ENCODE measurements around the gene CNIH3. TPM values are rescaled to one million over a fixed set of nuclear protein-coding genes. Genes with fewer than 3 reads are reported as not detected.

CNIH3 gene
- total and polyA plus RNA-seq, 2 donors (not counting 3 experiments of a cell fraction or from before 2014, with no cell fraction given), result 1.3 to 2.5 TPM

GRCh38 chr1:224718470-224719053, 102.4 kb downstream of the CNIH3 start:
- H3K4me1 ChIP-seq (ENCODE audit: control insufficient read depth, extremely low read depth, insufficient read depth, low read length), result no peaks in the 10 kb centered on the region
- FAIRE-seq, result no peak
- TF ChIP-seq MAX (IDR thresholded peaks at IDR 0.05; ENCODE audit: insufficient read depth, insufficient read length) (no peak), FOS (IDR thresholded peaks at IDR 0.05; ENCODE audit: borderline replicate concordance, insufficient read depth, low read length) (no peak), EZH2 (IDR thresholded peaks at IDR 0.05; ENCODE audit: borderline replicate concordance, low read depth, low read length, severe bottlenecking) (no peak), MYC (IDR thresholded peaks at IDR 0.05; ENCODE audit: low read depth, low read length) (no peak), POLR2A (IDR thresholded peaks at IDR 0.05; ENCODE audit: low read depth, low read length) (no peak), GATA2 (IDR thresholded peaks at IDR 0.05; ENCODE audit: insufficient read depth, insufficient read length, low read depth, low read length) (no peak), JUN (IDR thresholded peaks at IDR 0.05; ENCODE audit: borderline replicate concordance, insufficient read depth, insufficient read length, low read depth) (no peak)
- TF ChIP-seq, protein P1, sequence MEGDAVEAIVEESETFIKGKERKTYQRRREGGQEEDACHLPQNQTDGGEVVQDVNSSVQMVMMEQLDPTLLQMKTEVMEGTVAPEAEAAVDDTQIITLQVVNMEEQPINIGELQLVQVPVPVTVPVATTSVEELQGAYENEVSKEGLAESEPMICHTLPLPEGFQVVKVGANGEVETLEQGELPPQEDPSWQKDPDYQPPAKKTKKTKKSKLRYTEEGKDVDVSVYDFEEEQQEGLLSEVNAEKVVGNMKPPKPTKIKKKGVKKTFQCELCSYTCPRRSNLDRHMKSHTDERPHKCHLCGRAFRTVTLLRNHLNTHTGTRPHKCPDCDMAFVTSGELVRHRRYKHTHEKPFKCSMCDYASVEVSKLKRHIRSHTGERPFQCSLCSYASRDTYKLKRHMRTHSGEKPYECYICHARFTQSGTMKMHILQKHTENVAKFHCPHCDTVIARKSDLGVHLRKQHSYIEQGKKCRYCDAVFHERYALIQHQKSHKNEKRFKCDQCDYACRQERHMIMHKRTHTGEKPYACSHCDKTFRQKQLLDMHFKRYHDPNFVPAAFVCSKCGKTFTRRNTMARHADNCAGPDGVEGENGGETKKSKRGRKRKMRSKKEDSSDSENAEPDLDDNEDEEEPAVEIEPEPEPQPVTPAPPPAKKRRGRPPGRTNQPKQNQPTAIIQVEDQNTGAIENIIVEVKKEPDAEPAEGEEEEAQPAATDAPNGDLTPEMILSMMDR (IDR thresholded peaks at IDR 0.05; ENCODE audit: extremely low read depth in 1 of 2, insufficient read depth in 1 of 2, low read depth in 1 of 2, low read length in 2 of 2), result no peak
- H3K36me3 ChIP-seq (ENCODE audit: control insufficient read depth in 2 of 2, extremely low read depth in 1 of 2, insufficient read depth in 2 of 2, low read length in 2 of 2), result no peaks in the 10 kb centered on the region
- no peak overlapping the region for H2AFZ ChIP-seq (ENCODE audit: low read depth, low read length)
- BruUV-seq (replicated peaks), result no TSS peak
- no peak overlapping the region for H3K27ac ChIP-seq (ENCODE audit: insufficient read depth, low read depth, low read length)
- no peaks in the 10 kb centered on the region for H3K79me2 ChIP-seq (ENCODE audit: control insufficient read depth, insufficient read depth, low read length)
- dilution Hi-C loops (cut with MboI; ENCODE audit: extremely low pct_ligation_motif_present, low sequenced_read_pairs) (no loop called here), intact Hi-C loops (cut with micrococcal nuclease) (no loop called here)
- no peaks in the 10 kb centered on the region for H4K20me1 ChIP-seq (replicated peaks; ENCODE audit: control insufficient read depth, extremely low read depth, insufficient read depth, low read length)
- no peak overlapping the region for H3K4me3 ChIP-seq (replicated peaks in 1 of 3; ENCODE audit: insufficient read depth in 1 of 3, low read depth in 1 of 3, low read length in 3 of 3)
- no peak overlapping the region for H3K4me2 ChIP-seq (ENCODE audit: insufficient read depth, low read length)
- no peak overlapping the region for H3K9ac ChIP-seq (replicated peaks; ENCODE audit: extremely low read depth, insufficient read depth, low read length)
- CTCF ChIA-PET, result no interaction called here
- no peak for DNase-seq (ENCODE audit: low read depth, low spot score)
- no peaks in the 10 kb centered on the region for H3K9me1 ChIP-seq (replicated peaks; ENCODE audit: control insufficient read depth, extremely low read depth, insufficient read depth, low read length)
- H3K9me3 ChIP-seq (replicated peaks; ENCODE audit: control insufficient read depth, insufficient read depth, low read length), result no peaks in the 10 kb centered on the region
- POLR2A ChIA-PET, result no interaction called here
- no peaks in the 10 kb centered on the region for H3K27me3 ChIP-seq (ENCODE audit: control insufficient read depth in 2 of 2, insufficient read depth in 2 of 2, low read length in 2 of 2)

All from endothelial cell of umbilical vein (primary cell).